ENCODE data around the gene CDH3. TPM values are rescaled to one million over a fixed set of nuclear protein-coding genes. Genes with fewer than 3 reads are reported as not detected.

The CDH3 gene
- total RNA-seq, 1 donor from 2014 or later, result 14.1 TPM

- H2AFZ ChIP-seq (ENCODE audit: low read depth, low read length), result no peak overlapping the region
- no peak overlapping the region for H3K27ac ChIP-seq (ENCODE audit: low read depth, low read length)
- H3K36me3 ChIP-seq (ENCODE audit: insufficient read depth, low read length), result no peaks in the 10 kb centered on the region
- no peaks in the 10 kb centered on the region for H4K20me1 ChIP-seq (ENCODE audit: insufficient read depth, low read length)
- TF ChIP-seq EZH2 (IDR thresholded peaks at IDR 0.05; ENCODE audit: insufficient read depth, low read length), result no peak
- FAIRE-seq (no peak), DNase-seq (ENCODE audit: low read depth) (peak; percentile 51)
- no peak overlapping the region for H3K4me3 ChIP-seq (ENCODE audit: insufficient read depth, low read depth, low read length)
- Mint-ChIP-seq H3K4me3 (ENCODE audit: unreplicated experiment) (no peak overlapping the region), H3K9me3 (ENCODE audit: unreplicated experiment) (no peaks in the 10 kb centered on the region), H3K4me1 (ENCODE audit: low read depth, unreplicated experiment) (peaks cover 20% of the 10 kb centered on the region), H3K27ac (ENCODE audit: unreplicated experiment) (peak overlapping the region; percentile 53), H3K36me3 (ENCODE audit: low read depth, unreplicated experiment) (no peaks in the 10 kb centered on the region), H3K27me3 (ENCODE audit: low read depth, unreplicated experiment) (no peaks in the 10 kb centered on the region)
- H3K79me2 ChIP-seq (ENCODE audit: insufficient read depth, low read length), result no peaks in the 10 kb centered on the region
- H3K4me1 ChIP-seq (ENCODE audit: insufficient read depth, low read length), result peaks cover 14% of the 10 kb centered on the region
- no peak overlapping the region for H3K9ac ChIP-seq (ENCODE audit: low read length)
- no peaks in the 10 kb centered on the region for H3K27me3 ChIP-seq (ENCODE audit: insufficient read depth, low read length)
- no peaks in the 10 kb centered on the region for H3K9me3 ChIP-seq (ENCODE audit: insufficient read depth, low read depth, low read length)
- peak overlapping the region; percentile 21 for H3K4me2 ChIP-seq (ENCODE audit: low read length)
Observed at GRCh38 chr16:68636818-68637217, 8.3 kb upstream of the CDH3 start.

GRCh38 chr16:68640972-68641371, 4.1 kb upstream of the CDH3 start:
- peak; percentile 70 for DNase-seq (ENCODE audit: low read depth)
- no peak overlapping the region for H3K9ac ChIP-seq (ENCODE audit: low read length)
- H3K4me3 Mint-ChIP-seq (ENCODE audit: unreplicated experiment), result no peak overlapping the region
- no peaks in the 10 kb centered on the region for H3K36me3 ChIP-seq (ENCODE audit: insufficient read depth, low read length)
- H3K36me3 Mint-ChIP-seq (ENCODE audit: low read depth, unreplicated experiment), result no peaks in the 10 kb centered on the region
- H3K4me2 ChIP-seq (ENCODE audit: low read length), result peak overlapping the region; percentile 2
- H3K27ac Mint-ChIP-seq (ENCODE audit: unreplicated experiment), result peak overlapping the region; percentile 43
- no peaks in the 10 kb centered on the region for H4K20me1 ChIP-seq (ENCODE audit: insufficient read depth, low read length)
- H3K79me2 ChIP-seq (ENCODE audit: insufficient read depth, low read length), result no peaks in the 10 kb centered on the region
- peaks cover 15% of the 10 kb centered on the region for H3K27me3 ChIP-seq (ENCODE audit: insufficient read depth, low read length)
- no peaks in the 10 kb centered on the region for H3K9me3 ChIP-seq (ENCODE audit: insufficient read depth, low read depth, low read length)
- H3K4me3 ChIP-seq (ENCODE audit: insufficient read depth, low read depth, low read length), result no peak overlapping the region
- peaks cover 19% of the 10 kb centered on the region for H3K4me1 Mint-ChIP-seq (ENCODE audit: low read depth, unreplicated experiment)
- no peaks in the 10 kb centered on the region for H3K9me3 Mint-ChIP-seq (ENCODE audit: unreplicated experiment)
- H3K27ac ChIP-seq (ENCODE audit: low read depth, low read length), result no peak overlapping the region
- peaks cover 31% of the 10 kb centered on the region for H3K4me1 ChIP-seq (ENCODE audit: insufficient read depth, low read length)
- TF ChIP-seq CTCF (IDR thresholded peaks at IDR 0.05; ENCODE audit: insufficient read depth, low read depth, low read length) (no peak), EZH2 (IDR thresholded peaks at IDR 0.05; ENCODE audit: insufficient read depth, low read length) (no peak)
- H3K27me3 Mint-ChIP-seq (ENCODE audit: low read depth, unreplicated experiment), result peaks cover 7% of the 10 kb centered on the region
- peak overlapping the region; percentile 36 for H2AFZ ChIP-seq (ENCODE audit: low read depth, low read length)
- FAIRE-seq, result no peak

GRCh38 chr16:68642047-68642435, 3.1 kb upstream of the CDH3 start:
- peaks cover 7% of the 10 kb centered on the region for H3K27me3 Mint-ChIP-seq (ENCODE audit: low read depth, unreplicated experiment)
- H3K27ac Mint-ChIP-seq (ENCODE audit: unreplicated experiment), result peak overlapping the region; percentile 24
- FAIRE-seq (no peak), DNase-seq (ENCODE audit: low read depth) (no peak)
- H3K36me3 Mint-ChIP-seq (ENCODE audit: low read depth, unreplicated experiment), result no peaks in the 10 kb centered on the region
- TF ChIP-seq CTCF (IDR thresholded peaks at IDR 0.05; ENCODE audit: insufficient read depth, low read depth, low read length), result no peak
- TF ChIP-seq EZH2 (IDR thresholded peaks at IDR 0.05; ENCODE audit: insufficient read depth, low read length), result no peak
- no peaks in the 10 kb centered on the region for H4K20me1 ChIP-seq (ENCODE audit: insufficient read depth, low read length)
- H3K27me3 ChIP-seq (ENCODE audit: insufficient read depth, low read length), result peaks cover 26% of the 10 kb centered on the region
- no peaks in the 10 kb centered on the region for H3K9me3 Mint-ChIP-seq (ENCODE audit: unreplicated experiment)
- peaks cover 28% of the 10 kb centered on the region for H3K4me1 ChIP-seq (ENCODE audit: insufficient read depth, low read length)
- no peak overlapping the region for H3K4me3 Mint-ChIP-seq (ENCODE audit: unreplicated experiment)
- no peaks in the 10 kb centered on the region for H3K9me3 ChIP-seq (ENCODE audit: insufficient read depth, low read depth, low read length)
- peak overlapping the region; percentile 87 for H3K4me2 ChIP-seq (ENCODE audit: low read length)
- H3K79me2 ChIP-seq (ENCODE audit: insufficient read depth, low read length), result no peaks in the 10 kb centered on the region
- peaks cover 9% of the 10 kb centered on the region for H3K4me1 Mint-ChIP-seq (ENCODE audit: low read depth, unreplicated experiment)
- H3K27ac ChIP-seq (ENCODE audit: low read depth, low read length), result no peak overlapping the region
- H3K9ac ChIP-seq (ENCODE audit: low read length), result no peak overlapping the region
- no peak overlapping the region for H3K4me3 ChIP-seq (ENCODE audit: insufficient read depth, low read depth, low read length)
- no peaks in the 10 kb centered on the region for H3K36me3 ChIP-seq (ENCODE audit: insufficient read depth, low read length)
- peak overlapping the region; percentile 84 for H2AFZ ChIP-seq (ENCODE audit: low read depth, low read length)
